DND-41 (cell line): Measurements from ENCODE around the gene LRRC43.

Experiments used
- EZH2 ChIP-seq: IDR thresholded peaks from 3 replicates; pipeline ENCODE4 v1.6.1; 2012; ENCODE audit warnings: borderline replicate concordance, low read depth, mild to moderate bottlenecking, moderate library complexity, low read length, inconsistent platforms; ENCODE audit not compliant: severe bottlenecking
- TF ChIP-seq, protein P1 (sequence below): IDR thresholded peaks from 2 replicates; pipeline ENCODE4 v1.5.1; 2012; ENCODE audit warnings: borderline replicate concordance, low read length, moderate library complexity, mild to moderate bottlenecking; ENCODE audit not compliant: poor library complexity, severe bottlenecking; ENCODE audit errors: extremely low read depth

- TF ChIP-seq, protein P1, sequence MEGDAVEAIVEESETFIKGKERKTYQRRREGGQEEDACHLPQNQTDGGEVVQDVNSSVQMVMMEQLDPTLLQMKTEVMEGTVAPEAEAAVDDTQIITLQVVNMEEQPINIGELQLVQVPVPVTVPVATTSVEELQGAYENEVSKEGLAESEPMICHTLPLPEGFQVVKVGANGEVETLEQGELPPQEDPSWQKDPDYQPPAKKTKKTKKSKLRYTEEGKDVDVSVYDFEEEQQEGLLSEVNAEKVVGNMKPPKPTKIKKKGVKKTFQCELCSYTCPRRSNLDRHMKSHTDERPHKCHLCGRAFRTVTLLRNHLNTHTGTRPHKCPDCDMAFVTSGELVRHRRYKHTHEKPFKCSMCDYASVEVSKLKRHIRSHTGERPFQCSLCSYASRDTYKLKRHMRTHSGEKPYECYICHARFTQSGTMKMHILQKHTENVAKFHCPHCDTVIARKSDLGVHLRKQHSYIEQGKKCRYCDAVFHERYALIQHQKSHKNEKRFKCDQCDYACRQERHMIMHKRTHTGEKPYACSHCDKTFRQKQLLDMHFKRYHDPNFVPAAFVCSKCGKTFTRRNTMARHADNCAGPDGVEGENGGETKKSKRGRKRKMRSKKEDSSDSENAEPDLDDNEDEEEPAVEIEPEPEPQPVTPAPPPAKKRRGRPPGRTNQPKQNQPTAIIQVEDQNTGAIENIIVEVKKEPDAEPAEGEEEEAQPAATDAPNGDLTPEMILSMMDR: peak; percentile 38
- no peak for TF ChIP-seq EZH2
Measured at GRCh38 chr12:122159882-122160281, 23.0 kb upstream of the LRRC43 start.
